HCT116 (cell line): ENCODE results near the gene ENO2.

Experiments used
- CEBPB ChIP-seq: IDR thresholded peaks from 2 replicates; pipeline ENCODE4 v1.6.1; 2012; ENCODE audit warnings: low read depth
- EZH2 ChIP-seq: fragments of 200-600 bp; sonication (generic); IDR thresholded peaks from 2 replicates; pipeline ENCODE4 v1.6.1; 2017; ENCODE audit warnings: antibody characterized with exemption, mixed run types
- POLR2A ChIP-seq: IDR thresholded peaks from 2 replicates; pipeline ENCODE4 v1.7.0; 2011; ENCODE audit warnings: borderline replicate concordance; ENCODE audit not compliant: insufficient read depth, insufficient read length; ENCODE audit errors: extremely low read depth
- POLR2AphosphoS5 ChIP-seq: IDR thresholded peaks from 2 replicates; pipeline ENCODE4 v1.6.1; 2011; ENCODE audit warnings: mild to moderate bottlenecking, low read depth, low read length, moderate library complexity
- SRF ChIP-seq: IDR thresholded peaks from 2 replicates; pipeline ENCODE4 v1.6.1; 2012; ENCODE audit warnings: low read depth
- TCF7L2 ChIP-seq: IDR thresholded peaks from 2 replicates; pipeline ENCODE4 v1.7.0; 2011; ENCODE audit warnings: borderline replicate concordance, inconsistent platforms; ENCODE audit not compliant: insufficient read depth, insufficient read length; ENCODE audit errors: extremely low read depth
- ZFX ChIP-seq: fragments of 450-650 bp; IDR thresholded peaks from 2 replicates; pipeline ENCODE4 v1.6.1; 2017
- ZNF274 ChIP-seq: fragments of 200-500 bp; sonication (Bioruptor generic); IDR thresholded peaks from 2 replicates; pipeline ENCODE4 v1.6.1; 2014; ENCODE audit warnings: mild to moderate bottlenecking, low read depth, low read length, inconsistent platforms
- TF ChIP-seq, protein P1 (sequence below), 3 experiments: fragments of 200-600 bp in 1 of 3; sonication (generic) in 1 of 3; IDR thresholded peaks in 2 of 3; conservative IDR thresholded peaks in 1 of 3; 2 replicates each; pipeline ENCODE4 v1.5.1; 2012 to 2017; ENCODE audit warnings: low read depth in 2 of 3, low read length in 2 of 3, antibody characterized with exemption in 1 of 3, borderline replicate concordance in 1 of 3, control low read depth in 1 of 3, mild to moderate bottlenecking in 1 of 3, mixed read lengths in 1 of 3, mixed run types in 1 of 3, moderate library complexity in 1 of 3; ENCODE audit not compliant: insufficient read depth in 1 of 3
- TF ChIP-seq, protein P2 (sequence below): IDR thresholded peaks from 2 replicates; pipeline ENCODE4 v1.6.1; 2011; ENCODE audit warnings: mild to moderate bottlenecking, low read length, moderate library complexity; ENCODE audit not compliant: insufficient replicate concordance; ENCODE audit errors: extremely low read depth
- TF ChIP-seq, protein P3 (sequence below): IDR thresholded peaks from 2 replicates; pipeline ENCODE4 v1.6.1; 2012; ENCODE audit warnings: low read depth
- TF ChIP-seq, protein P4 (sequence below): IDR thresholded peaks from 2 replicates; pipeline ENCODE4 v1.6.1; 2012

DNA sequence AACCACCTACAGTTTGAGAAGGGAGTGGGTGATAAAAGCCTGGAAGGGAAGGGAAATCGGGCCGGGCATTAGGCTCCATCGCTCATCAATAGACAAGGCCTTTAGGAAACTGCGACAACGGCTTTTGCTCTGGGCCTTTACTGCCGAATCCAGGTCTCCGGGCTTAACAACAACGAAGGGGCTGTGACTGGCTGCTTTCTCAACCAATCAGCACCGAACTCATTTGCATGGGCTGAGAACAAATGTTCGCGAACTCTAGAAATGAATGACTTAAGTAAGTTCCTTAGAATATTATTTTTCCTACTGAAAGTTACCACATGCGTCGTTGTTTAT lies 29.0 kb downstream of the ENO2 start:
- TF ChIP-seq, protein P1, sequence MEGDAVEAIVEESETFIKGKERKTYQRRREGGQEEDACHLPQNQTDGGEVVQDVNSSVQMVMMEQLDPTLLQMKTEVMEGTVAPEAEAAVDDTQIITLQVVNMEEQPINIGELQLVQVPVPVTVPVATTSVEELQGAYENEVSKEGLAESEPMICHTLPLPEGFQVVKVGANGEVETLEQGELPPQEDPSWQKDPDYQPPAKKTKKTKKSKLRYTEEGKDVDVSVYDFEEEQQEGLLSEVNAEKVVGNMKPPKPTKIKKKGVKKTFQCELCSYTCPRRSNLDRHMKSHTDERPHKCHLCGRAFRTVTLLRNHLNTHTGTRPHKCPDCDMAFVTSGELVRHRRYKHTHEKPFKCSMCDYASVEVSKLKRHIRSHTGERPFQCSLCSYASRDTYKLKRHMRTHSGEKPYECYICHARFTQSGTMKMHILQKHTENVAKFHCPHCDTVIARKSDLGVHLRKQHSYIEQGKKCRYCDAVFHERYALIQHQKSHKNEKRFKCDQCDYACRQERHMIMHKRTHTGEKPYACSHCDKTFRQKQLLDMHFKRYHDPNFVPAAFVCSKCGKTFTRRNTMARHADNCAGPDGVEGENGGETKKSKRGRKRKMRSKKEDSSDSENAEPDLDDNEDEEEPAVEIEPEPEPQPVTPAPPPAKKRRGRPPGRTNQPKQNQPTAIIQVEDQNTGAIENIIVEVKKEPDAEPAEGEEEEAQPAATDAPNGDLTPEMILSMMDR (IDR thresholded peaks at IDR 0.05 in 2 of 3, conservative IDR thresholded peaks at IDR 0.05 in 1 of 3; ENCODE audit: borderline replicate concordance in 1 of 3, insufficient read depth in 1 of 3, low read depth in 2 of 3, low read length in 2 of 3), result no peak
- TF ChIP-seq POLR2A (no peak), CEBPB (no peak), POLR2AphosphoS5 (no peak), ZFX (no peak), SRF (no peak), EZH2 (no peak), TCF7L2 (no peak), ZNF274 (no peak)
- TF ChIP-seq, protein P2, sequence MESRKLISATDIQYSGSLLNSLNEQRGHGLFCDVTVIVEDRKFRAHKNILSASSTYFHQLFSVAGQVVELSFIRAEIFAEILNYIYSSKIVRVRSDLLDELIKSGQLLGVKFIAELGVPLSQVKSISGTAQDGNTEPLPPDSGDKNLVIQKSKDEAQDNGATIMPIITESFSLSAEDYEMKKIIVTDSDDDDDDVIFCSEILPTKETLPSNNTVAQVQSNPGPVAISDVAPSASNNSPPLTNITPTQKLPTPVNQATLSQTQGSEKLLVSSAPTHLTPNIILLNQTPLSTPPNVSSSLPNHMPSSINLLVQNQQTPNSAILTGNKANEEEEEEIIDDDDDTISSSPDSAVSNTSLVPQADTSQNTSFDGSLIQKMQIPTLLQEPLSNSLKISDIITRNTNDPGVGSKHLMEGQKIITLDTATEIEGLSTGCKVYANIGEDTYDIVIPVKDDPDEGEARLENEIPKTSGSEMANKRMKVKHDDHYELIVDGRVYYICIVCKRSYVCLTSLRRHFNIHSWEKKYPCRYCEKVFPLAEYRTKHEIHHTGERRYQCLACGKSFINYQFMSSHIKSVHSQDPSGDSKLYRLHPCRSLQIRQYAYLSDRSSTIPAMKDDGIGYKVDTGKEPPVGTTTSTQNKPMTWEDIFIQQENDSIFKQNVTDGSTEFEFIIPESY, result no peak
- TF ChIP-seq, protein P3, sequence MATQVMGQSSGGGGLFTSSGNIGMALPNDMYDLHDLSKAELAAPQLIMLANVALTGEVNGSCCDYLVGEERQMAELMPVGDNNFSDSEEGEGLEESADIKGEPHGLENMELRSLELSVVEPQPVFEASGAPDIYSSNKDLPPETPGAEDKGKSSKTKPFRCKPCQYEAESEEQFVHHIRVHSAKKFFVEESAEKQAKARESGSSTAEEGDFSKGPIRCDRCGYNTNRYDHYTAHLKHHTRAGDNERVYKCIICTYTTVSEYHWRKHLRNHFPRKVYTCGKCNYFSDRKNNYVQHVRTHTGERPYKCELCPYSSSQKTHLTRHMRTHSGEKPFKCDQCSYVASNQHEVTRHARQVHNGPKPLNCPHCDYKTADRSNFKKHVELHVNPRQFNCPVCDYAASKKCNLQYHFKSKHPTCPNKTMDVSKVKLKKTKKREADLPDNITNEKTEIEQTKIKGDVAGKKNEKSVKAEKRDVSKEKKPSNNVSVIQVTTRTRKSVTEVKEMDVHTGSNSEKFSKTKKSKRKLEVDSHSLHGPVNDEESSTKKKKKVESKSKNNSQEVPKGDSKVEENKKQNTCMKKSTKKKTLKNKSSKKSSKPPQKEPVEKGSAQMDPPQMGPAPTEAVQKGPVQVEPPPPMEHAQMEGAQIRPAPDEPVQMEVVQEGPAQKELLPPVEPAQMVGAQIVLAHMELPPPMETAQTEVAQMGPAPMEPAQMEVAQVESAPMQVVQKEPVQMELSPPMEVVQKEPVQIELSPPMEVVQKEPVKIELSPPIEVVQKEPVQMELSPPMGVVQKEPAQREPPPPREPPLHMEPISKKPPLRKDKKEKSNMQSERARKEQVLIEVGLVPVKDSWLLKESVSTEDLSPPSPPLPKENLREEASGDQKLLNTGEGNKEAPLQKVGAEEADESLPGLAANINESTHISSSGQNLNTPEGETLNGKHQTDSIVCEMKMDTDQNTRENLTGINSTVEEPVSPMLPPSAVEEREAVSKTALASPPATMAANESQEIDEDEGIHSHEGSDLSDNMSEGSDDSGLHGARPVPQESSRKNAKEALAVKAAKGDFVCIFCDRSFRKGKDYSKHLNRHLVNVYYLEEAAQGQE, result no peak
- TF ChIP-seq, protein P4, sequence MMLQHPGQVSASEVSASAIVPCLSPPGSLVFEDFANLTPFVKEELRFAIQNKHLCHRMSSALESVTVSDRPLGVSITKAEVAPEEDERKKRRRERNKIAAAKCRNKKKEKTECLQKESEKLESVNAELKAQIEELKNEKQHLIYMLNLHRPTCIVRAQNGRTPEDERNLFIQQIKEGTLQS, result no peak
